Breast epithelium (tissue), 4 donors: Measurements from ENCODE around the gene RNASE7. TPM values are rescaled to one million over a fixed set of nuclear protein-coding genes. Genes with fewer than 3 reads are reported as not detected.
A peak's percentile ranks its signal among the peaks of the same experiment; 100 is the strongest.

Experiments used
- DNase-seq, 2 donors: peaks; one replicate each; pipeline ENCODE4 v3.0.0-alpha.2; 2019; ENCODE audit warnings: low spot score in 2 of 2
- H3K27ac ChIP-seq, 2 donors: fragments of 200-600 bp; sonication (generic) in 1 of 2; one replicate each; pipeline ENCODE4 v1.5.1; 2016 to 2019; ENCODE audit warnings: mild to moderate bottlenecking in 1 of 2
- H3K27me3 ChIP-seq, 2 donors: fragments of 200-600 bp; sonication (generic) in 1 of 2; one replicate each; pipeline versions ENCODE4 v1.5.1 to v1.6.0; 2017 to 2019; ENCODE audit warnings: control low read depth in 1 of 2, mild to moderate bottlenecking in 1 of 2
- H3K36me3 ChIP-seq: fragments of 200-600 bp; one replicate; pipeline ENCODE4 v1.5.1; 2019
- H3K4me1 ChIP-seq, 2 donors: fragments of 200-600 bp; sonication (generic); one replicate each; pipeline ENCODE4 v1.5.1; 2016 to 2019; ENCODE audit warnings: control low read depth in 1 of 2
- H3K4me3 ChIP-seq, 3 donors: fragments of 200-600 bp; sonication (generic); 1 replicate in 2 of 3; 2 replicates in 1 of 3; pipeline ENCODE4 v1.5.1; 2016 to 2019; ENCODE audit warnings: mild to moderate bottlenecking in 3 of 3, moderate library complexity in 2 of 3
- H3K9me3 ChIP-seq, 2 donors: fragments of 200-600 bp; sonication (generic) in 1 of 2; one replicate each; pipeline ENCODE4 v1.5.1; 2016 to 2019; ENCODE audit warnings: control low read depth in 1 of 2
- CTCF ChIP-seq, 3 donors: fragments of 450-650 bp; IDR thresholded peaks; one replicate each; pipeline ENCODE4 v1.5.1; 2016 to 2017; ENCODE audit warnings: antibody characterized with exemption in 3 of 3, mild to moderate bottlenecking in 3 of 3, moderate library complexity in 3 of 3
- POLR2A ChIP-seq: fragments of 450-650 bp; IDR thresholded peaks from one replicate; pipeline ENCODE4 v1.6.1; 2016; ENCODE audit warnings: antibody characterized with exemption, mild to moderate bottlenecking, moderate library complexity
- POLR2AphosphoS5 ChIP-seq, 3 donors: sonication (generic); formaldehyde crosslinking; IDR thresholded peaks; one replicate each; pipeline ENCODE4 v1.6.1; 2017; ENCODE audit warnings: antibody characterized with exemption in 3 of 3
- intact Hi-C: fragments of 100-400 bp; cut with DNase I; formaldehyde crosslinking; loops from one replicate; pipeline ENCODE4 v1.15.1; 2023; ENCODE audit warnings: low total_unique reads
- total RNA-seq, 3 donors: library from RNA; depleted of rRNA; stranded (reverse); fragments of >200 nt; gene quantifications; one replicate each; pipeline ENCODE4 v1.1.0, GENCODE V29; 2016

Gene RNASE7
- total RNA-seq, 3 donors from 2014 or later, result 1.6 to 3.1 TPM; not detected in 1

GRCh38 chr14:21071225-21072030 lies 29.3 kb downstream of the RNASE7 start:
- peak; percentile 65 to 71 for DNase-seq
- peak in 1 of 3 donors; percentile 33 for TF ChIP-seq POLR2AphosphoS5 (IDR thresholded peaks at IDR 0.05)
- no peak for TF ChIP-seq CTCF (IDR thresholded peaks at IDR 0.05)
- TF ChIP-seq POLR2A, result no peak
- H3K36me3 ChIP-seq, result no peaks in the 10 kb centered on the region
- no peaks in the 10 kb centered on the region for H3K27me3 ChIP-seq
- peak overlapping the region; percentile 68 to 86 (median 73) for H3K4me3 ChIP-seq
- H3K27ac ChIP-seq, result peak overlapping the region; percentile 91 to 92
- intact Hi-C loops, result no loop called here
- peaks cover 4 to 17% of the 10 kb centered on the region in 2 donors for H3K4me1 ChIP-seq
- no peaks in the 10 kb centered on the region for H3K9me3 ChIP-seq

- H3K4me1 ChIP-seq, result peaks cover 4 to 17% of the 10 kb centered on the region in 2 donors
- no peaks in the 10 kb centered on the region for H3K9me3 ChIP-seq
Observed at GRCh38 chr14:21072031-21072473, 29.9 kb downstream of the RNASE7 start.

GRCh38 chr14:21072781-21073339 lies 30.7 kb downstream of the RNASE7 start:
- Histone ChIP-seq H3K4me1 (peaks cover 4 to 17% of the 10 kb centered on the region in 2 donors), H3K9me3 (no peaks in the 10 kb centered on the region), H3K36me3 (no peaks in the 10 kb centered on the region), H3K4me3 (no peak overlapping the region), H3K27ac (peak overlapping the region; percentile 91 to 92), H3K27me3 (no peaks in the 10 kb centered on the region)
- TF ChIP-seq POLR2A, result no peak
- no peak for TF ChIP-seq POLR2AphosphoS5 (IDR thresholded peaks at IDR 0.05)
- TF ChIP-seq CTCF (IDR thresholded peaks at IDR 0.05), result no peak
- no peak for DNase-seq
- intact Hi-C loops, result no loop called here

More at GRCh38 chr14:21072031-21072473, 29.9 kb downstream of the RNASE7 start:
- TF ChIP-seq CTCF (IDR thresholded peaks at IDR 0.05) (no peak), POLR2AphosphoS5 (IDR thresholded peaks at IDR 0.05) (peak in 1 of 3 donors; percentile 39), POLR2A (peak; percentile 13)
- peak overlapping the region; percentile 68 to 86 (median 73) for H3K4me3 ChIP-seq
- DNase-seq, result no peak
- peak overlapping the region; percentile 91 to 92 for H3K27ac ChIP-seq
- no peaks in the 10 kb centered on the region for H3K27me3 ChIP-seq
- intact Hi-C loops, result no loop called here
- no peaks in the 10 kb centered on the region for H3K36me3 ChIP-seq

GRCh38 chr14:21073921-21074320 lies 31.8 kb downstream of the RNASE7 start:
- no peaks in the 10 kb centered on the region for H3K36me3 ChIP-seq
- peaks cover 4 to 12% of the 10 kb centered on the region in 2 donors for H3K4me1 ChIP-seq
- H3K27me3 ChIP-seq, result no peaks in the 10 kb centered on the region
- intact Hi-C loops, result no loop called here
- DNase-seq, result no peak
- TF ChIP-seq CTCF (IDR thresholded peaks at IDR 0.05) (no peak), POLR2AphosphoS5 (IDR thresholded peaks at IDR 0.05) (no peak), POLR2A (no peak)
- no peaks in the 10 kb centered on the region for H3K9me3 ChIP-seq
- H3K4me3 ChIP-seq, result no peak overlapping the region
- H3K27ac ChIP-seq, result peak overlapping the region; percentile 59 to 92
